Osteoblast (primary cell): ENCODE data around the gene OLFM1. TPM values are rescaled to one million over a fixed set of nuclear protein-coding genes. Genes with fewer than 3 reads are reported as not detected.
"Not testable (repeated sequence)": the region's sequence is repeated elsewhere in the genome, so short reads cannot be mapped to it uniquely, and the experiment has no call there.

Experiments used
- DNase-seq: peaks from one replicate; pipeline ENCODE4 v3.0.0; 2011; ENCODE audit warnings: low spot score, mixed read lengths; ENCODE audit not compliant: insufficient read length; ENCODE audit errors: missing footprints
- H2AFZ ChIP-seq: 2 replicates; pipeline ENCODE4 v1.6.0; 2011; ENCODE audit warnings: mild to moderate bottlenecking, low read length
- H3K27ac ChIP-seq: 2 replicates; pipeline ENCODE4 v1.5.1; 2011; ENCODE audit warnings: mild to moderate bottlenecking, low read depth, low read length, moderate library complexity
- H3K27me3 ChIP-seq: 2 replicates; pipeline ENCODE4 v1.6.0; 2012; ENCODE audit warnings: mild to moderate bottlenecking, control low read depth, inconsistent platforms, low read length, moderate library complexity; ENCODE audit not compliant: insufficient read depth
- H3K36me3 ChIP-seq: 2 replicates; pipeline ENCODE4 v1.5.1; 2011; ENCODE audit warnings: mild to moderate bottlenecking, low read length, control low read depth, moderate library complexity; ENCODE audit not compliant: insufficient read depth
- H3K4me1 ChIP-seq: 2 replicates; pipeline ENCODE4 v1.5.1; 2011; ENCODE audit warnings: mild to moderate bottlenecking, low read length, control low read depth, moderate library complexity; ENCODE audit not compliant: insufficient read depth
- H3K4me2 ChIP-seq: 2 replicates; pipeline ENCODE4 v1.6.0; 2011; ENCODE audit warnings: mild to moderate bottlenecking, low read length; ENCODE audit not compliant: insufficient read depth
- H3K4me3 ChIP-seq: fragments of 200-600 bp; sonication (generic); 3 replicates; pipeline ENCODE4 v1.5.1; 2012; ENCODE audit warnings: mild to moderate bottlenecking, low read length, inconsistent platforms; ENCODE audit not compliant: insufficient read depth
- H3K79me2 ChIP-seq: 2 replicates; pipeline ENCODE4 v1.6.0; 2012; ENCODE audit warnings: mild to moderate bottlenecking, low read length, control low read depth, inconsistent platforms; ENCODE audit not compliant: insufficient read depth
- H3K9me3 ChIP-seq: 2 replicates; pipeline ENCODE4 v1.5.1; 2011; ENCODE audit warnings: low read depth, low read length, control low read depth
- H4K20me1 ChIP-seq: 2 replicates; pipeline ENCODE4 v1.6.0; 2012; ENCODE audit warnings: mild to moderate bottlenecking, low read length, control low read depth; ENCODE audit not compliant: insufficient read depth
- CTCF ChIP-seq: IDR thresholded peaks from 2 replicates; pipeline ENCODE4 v1.5.1; 2011; ENCODE audit warnings: mild to moderate bottlenecking, low read depth, low read length, moderate library complexity; ENCODE audit errors: extremely low read depth
- total RNA-seq: library from RNA; depleted of rRNA; stranded (reverse); fragments of >200 nt; gene quantifications from 2 replicates; pipeline ENCODE4 v1.2.3, GENCODE V29; 2012

OLFM1 gene
- total RNA-seq, 1 donor, result under 0.01 TPM

DNA sequence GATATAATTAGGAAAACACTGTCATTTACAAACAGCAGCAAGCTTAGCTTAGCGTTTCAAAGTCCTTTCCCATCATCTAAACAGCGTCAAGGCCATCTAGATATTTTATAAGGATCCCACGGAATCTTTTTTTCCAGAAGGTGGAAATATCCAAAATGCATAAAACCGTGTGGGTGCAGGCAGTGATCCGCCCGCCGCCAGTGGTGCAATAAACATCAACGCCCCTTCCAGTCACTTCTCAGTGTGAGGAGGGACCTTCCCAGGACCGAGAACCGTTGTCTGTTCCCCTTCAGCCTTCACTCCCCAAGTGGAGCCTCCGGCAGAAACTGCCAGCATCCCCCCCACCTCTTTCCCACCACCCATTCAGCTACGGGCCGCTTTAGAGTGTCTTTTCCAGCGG lies 22.9 kb downstream of the OLFM1 start:
- no peak overlapping the region for H3K4me3 ChIP-seq
- no peaks in the 10 kb centered on the region for H3K79me2 ChIP-seq
- H2AFZ ChIP-seq, result no peak overlapping the region
- no peak overlapping the region for H3K27ac ChIP-seq
- H3K27me3 ChIP-seq, result no peaks in the 10 kb centered on the region
- no peak for DNase-seq
- TF ChIP-seq CTCF, result no peak
- H3K9me3 ChIP-seq, result no peaks in the 10 kb centered on the region
- no peaks in the 10 kb centered on the region for H3K36me3 ChIP-seq
- H4K20me1 ChIP-seq, result no peaks in the 10 kb centered on the region
- H3K4me1 ChIP-seq, result no peaks in the 10 kb centered on the region
- H3K4me2 ChIP-seq, result no peak overlapping the region

DNA sequence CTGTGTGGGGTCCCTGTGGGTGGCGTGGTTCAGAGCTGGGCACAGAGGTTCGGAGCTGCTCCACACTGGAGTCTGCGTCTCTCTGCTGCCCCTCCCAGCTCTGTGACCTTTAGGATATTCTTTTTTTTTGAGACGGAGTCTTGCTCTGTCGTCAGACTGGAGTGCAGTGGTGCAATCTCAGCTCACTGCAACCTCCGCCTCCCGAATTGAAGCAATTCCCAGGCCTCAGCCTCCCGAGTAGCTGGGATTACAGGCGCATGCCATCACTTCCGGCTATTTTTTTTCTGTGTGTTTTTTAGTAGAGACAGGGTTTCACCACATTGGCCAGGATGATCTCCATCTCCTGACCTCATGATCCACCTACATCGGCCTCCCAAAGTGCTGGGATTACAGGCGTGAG lies 24.1 kb downstream of the OLFM1 start:
- H3K4me3 ChIP-seq, H3K4me2 ChIP-seq, DNase-seq, H3K27ac ChIP-seq, H3K36me3 ChIP-seq, H3K4me1 ChIP-seq, H3K9me3 ChIP-seq, H2AFZ ChIP-seq, H3K27me3 ChIP-seq, H4K20me1 ChIP-seq, H3K79me2 ChIP-seq: not testable (repeated sequence)

GRCh38 chr9:135116371-135116770 lies 28.9 kb downstream of the OLFM1 start:
- H2AFZ ChIP-seq, result no peak overlapping the region
- H3K4me2 ChIP-seq, result no peak overlapping the region
- no peaks in the 10 kb centered on the region for H3K4me1 ChIP-seq
- no peaks in the 10 kb centered on the region for H3K9me3 ChIP-seq
- H3K4me3 ChIP-seq, result no peak overlapping the region
- no peaks in the 10 kb centered on the region for H3K27me3 ChIP-seq
- H3K27ac ChIP-seq, result no peak overlapping the region
- H3K79me2 ChIP-seq, result no peaks in the 10 kb centered on the region
- no peaks in the 10 kb centered on the region for H4K20me1 ChIP-seq
- no peak for TF ChIP-seq CTCF
- H3K36me3 ChIP-seq, result no peaks in the 10 kb centered on the region
- no peak for DNase-seq

DNA sequence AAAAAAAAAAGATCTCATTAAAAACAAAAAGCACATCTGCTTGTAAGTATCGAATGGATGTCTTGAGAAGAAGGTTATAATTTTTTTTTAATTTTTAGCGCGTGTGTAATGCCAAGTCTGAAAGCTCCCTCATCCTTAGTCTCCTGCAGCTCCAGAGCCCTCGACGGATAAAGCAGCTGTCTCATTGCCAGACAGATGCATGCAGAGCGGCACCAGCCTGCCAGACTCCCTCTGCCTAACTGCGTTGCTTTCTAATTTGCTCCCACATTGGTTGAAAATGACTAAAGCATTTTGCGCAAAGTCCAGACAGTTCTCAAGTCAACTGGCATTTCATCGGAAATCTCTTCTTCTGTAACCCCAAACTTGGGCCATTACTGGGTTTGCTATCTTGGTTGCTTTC lies 29.4 kb downstream of the OLFM1 start:
- no peak overlapping the region for H3K4me2 ChIP-seq
- TF ChIP-seq CTCF, result no peak
- no peaks in the 10 kb centered on the region for H3K79me2 ChIP-seq
- H3K9me3 ChIP-seq, result no peaks in the 10 kb centered on the region
- no peak for DNase-seq
- H3K27me3 ChIP-seq, result no peaks in the 10 kb centered on the region
- H3K36me3 ChIP-seq, result no peaks in the 10 kb centered on the region
- no peaks in the 10 kb centered on the region for H3K4me1 ChIP-seq
- no peaks in the 10 kb centered on the region for H4K20me1 ChIP-seq
- no peak overlapping the region for H3K4me3 ChIP-seq
- H3K27ac ChIP-seq, result no peak overlapping the region
- no peak overlapping the region for H2AFZ ChIP-seq

- no peak for DNase-seq
- Histone ChIP-seq H3K36me3 (no peaks in the 10 kb centered on the region), H3K27ac (no peak overlapping the region), H3K79me2 (no peaks in the 10 kb centered on the region), H3K4me1 (no peaks in the 10 kb centered on the region), H3K9me3 (no peaks in the 10 kb centered on the region), H3K4me3 (no peak overlapping the region), H3K4me2 (no peak overlapping the region), H2AFZ (no peak overlapping the region), H3K27me3 (no peaks in the 10 kb centered on the region), H4K20me1 (no peaks in the 10 kb centered on the region)
- no peak for TF ChIP-seq CTCF
These were observed 29.8 kb downstream of the OLFM1 start for GRCh38 chr9:135117281-135117680.
